HG02798 (cell line): ENCODE data around the gene FAM200B.
"Not testable (repeated sequence)": the region's sequence is repeated elsewhere in the genome, so short reads cannot be mapped to it uniquely, and the experiment has no call there.

Experiments used
- ATAC-seq: cut with Tn5 transposase; IDR thresholded peaks from one replicate; pipeline ENCODE4 v1.9.1; 2021; ENCODE audit warnings: mild to moderate bottlenecking; ENCODE audit not compliant: unreplicated experiment, poor library complexity

Gene FAM200B

DNA sequence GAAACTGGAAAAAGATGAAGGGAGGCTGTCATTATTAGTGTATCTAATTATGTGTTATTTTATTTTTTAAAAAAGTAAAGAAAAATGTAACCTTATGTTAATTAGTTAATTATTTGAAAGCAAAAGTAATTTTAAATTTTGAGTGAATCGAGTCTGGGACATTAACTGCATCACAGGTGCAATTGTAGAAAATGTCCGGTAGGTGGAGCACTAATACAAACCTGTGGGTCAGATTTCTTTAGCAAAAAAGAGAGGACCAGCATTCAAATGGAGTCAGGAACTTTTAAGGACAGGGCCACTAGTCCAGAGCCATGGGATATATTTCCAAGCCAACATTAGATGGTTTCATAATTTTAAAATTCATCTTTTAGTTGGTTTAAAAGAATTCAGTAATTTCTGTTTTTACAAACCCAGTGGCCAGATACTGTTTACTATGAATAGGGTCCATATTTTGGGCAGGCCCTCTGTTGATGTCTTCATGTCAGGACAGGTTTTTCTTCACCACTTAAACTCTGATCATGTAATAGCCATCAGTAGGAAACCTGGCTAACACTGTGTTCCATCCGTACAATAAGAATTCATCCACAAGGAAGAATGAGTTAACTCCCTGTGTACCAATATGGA is 48.4 kb downstream of the FAM200B start:
- ATAC-seq: peak; percentile 74

DNA sequence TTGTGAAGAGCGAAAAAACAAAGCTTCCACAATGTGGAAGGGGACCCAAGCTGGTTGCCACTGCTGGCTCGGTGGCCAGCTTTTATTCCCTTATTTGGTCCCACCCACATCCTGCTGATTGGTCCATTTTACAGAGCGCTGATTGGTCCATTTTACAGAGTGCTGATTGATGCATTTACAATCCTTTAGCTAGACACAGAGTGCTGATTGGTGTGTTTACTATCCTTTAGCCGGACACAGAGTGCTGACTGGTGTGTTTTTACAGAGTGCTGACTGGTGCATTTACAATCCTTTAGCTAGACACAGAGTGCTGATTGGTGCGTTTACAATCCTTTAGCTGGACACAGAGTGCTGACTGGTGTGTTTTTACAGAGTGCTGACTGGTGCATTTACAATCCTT is 51.4 kb downstream of the FAM200B start:
- not testable (repeated sequence) for ATAC-seq

DNA sequence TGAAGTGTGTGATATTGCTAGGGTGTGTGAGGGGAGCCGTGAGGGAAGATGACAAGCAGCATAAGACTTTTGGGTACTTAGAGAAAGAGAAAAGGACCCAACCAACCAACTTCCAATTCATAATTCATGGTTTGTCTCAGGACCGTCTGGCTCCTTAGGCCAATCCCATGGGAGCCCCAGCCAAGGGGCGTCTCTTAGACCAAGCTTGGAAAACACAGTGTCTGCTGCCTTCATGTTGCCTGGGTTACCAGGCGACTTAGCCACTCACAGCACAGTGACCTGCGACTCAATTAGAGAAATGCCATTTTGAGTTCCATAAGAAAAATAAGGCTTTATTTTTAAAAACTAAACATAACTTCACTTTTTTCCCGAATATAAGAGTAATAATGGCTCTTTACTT is 53.9 kb downstream of the FAM200B start:
- no peak for ATAC-seq

DNA sequence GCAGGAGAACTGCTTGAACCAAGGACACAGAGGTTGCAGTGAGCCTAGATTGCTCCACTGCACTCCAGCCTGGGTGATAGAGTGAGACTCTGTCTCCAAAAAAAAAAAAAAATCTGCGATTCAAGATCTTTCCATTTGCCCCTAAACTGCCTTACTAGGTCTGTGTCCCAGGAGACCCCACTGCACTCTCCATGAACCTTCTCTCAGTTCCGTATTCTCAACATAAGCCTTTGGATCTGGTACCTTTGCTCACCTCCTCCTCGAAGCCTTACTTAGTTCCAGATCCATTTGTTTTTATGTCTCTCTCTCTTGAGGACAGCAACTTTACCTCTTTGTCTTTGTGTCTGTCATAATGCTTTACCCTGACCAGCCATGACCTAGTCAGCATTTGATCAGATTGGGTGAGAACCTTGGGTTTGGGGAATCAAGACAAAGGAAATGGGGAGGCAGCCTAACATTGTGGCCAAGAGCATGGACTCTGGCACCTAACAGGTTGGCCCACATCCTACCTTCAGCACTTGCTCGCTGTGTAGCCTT is 55.0 kb downstream of the FAM200B start:
- no peak for ATAC-seq

DNA sequence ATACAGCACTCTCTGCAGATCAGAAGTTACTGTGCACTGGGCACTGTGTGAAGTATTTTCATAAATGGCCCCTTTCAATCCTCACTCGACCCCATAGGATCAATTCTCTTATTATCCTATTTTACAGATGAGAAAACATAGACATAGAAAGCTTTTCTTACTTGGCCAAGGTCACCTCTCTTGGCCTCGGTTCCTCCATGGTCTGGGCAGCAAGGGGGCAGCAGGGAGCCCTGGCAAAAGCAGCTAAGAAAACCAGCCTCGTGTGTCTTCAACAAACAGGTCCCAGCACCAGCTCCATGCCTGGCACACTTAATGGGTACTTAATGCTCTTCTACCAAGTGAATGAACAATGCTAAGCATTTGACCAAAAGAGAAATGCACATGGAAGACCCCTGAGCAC is 55.6 kb downstream of the FAM200B start:
- ATAC-seq: no peak

GRCh38 chr4:15738877-15739276 is 57.2 kb downstream of the FAM200B start:
- no peak for ATAC-seq
